CMK (cell line): Measurements from ENCODE around the gene TPSG1.
"Not testable (repeated sequence)": the region's sequence is repeated elsewhere in the genome, so short reads cannot be mapped to it uniquely, and the experiment has no call there.

ENCODE experiments used
- DNase-seq: peaks from one replicate; pipeline ENCODE4 v3.0.0-alpha.2; 2010; ENCODE audit warnings: low read depth

The TPSG1 gene

DNA sequence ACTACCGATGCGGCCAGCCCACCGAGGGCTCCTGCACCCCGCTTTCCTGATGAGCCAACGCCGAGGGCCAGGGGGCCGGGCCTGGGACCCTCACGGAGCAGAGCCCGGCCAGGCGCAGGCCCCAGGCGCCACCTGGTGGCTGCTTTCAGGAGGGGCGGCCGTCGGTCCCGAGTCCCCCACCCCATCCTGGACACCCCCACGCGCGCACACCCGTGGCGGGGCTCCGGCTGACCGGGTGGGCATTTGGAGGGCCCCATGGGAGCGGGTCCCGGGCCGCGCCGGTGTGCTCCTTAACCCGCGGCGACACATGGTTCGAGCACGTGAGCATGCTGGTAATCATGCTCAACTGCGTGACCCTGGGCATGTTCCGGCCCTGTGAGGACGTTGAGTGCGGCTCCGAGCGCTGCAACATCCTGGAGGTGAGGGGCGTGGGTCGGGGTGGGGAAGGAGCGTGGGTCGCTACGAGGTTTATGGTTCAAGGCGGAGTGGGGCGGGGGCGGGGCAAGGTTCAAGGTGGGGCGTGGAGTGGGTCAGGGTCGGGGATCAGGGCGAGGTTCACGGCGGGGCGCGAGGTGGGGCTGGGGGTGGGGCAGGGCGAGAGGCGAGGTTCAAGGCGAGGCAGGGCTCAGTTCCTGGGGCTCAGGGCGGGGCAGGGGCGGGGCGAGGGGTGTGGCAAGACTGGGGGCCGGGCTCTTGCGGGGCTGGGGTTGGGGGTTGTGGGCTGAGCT lies 30.2 kb downstream of the TPSG1 start:
- DNase-seq, result no peak

DNA sequence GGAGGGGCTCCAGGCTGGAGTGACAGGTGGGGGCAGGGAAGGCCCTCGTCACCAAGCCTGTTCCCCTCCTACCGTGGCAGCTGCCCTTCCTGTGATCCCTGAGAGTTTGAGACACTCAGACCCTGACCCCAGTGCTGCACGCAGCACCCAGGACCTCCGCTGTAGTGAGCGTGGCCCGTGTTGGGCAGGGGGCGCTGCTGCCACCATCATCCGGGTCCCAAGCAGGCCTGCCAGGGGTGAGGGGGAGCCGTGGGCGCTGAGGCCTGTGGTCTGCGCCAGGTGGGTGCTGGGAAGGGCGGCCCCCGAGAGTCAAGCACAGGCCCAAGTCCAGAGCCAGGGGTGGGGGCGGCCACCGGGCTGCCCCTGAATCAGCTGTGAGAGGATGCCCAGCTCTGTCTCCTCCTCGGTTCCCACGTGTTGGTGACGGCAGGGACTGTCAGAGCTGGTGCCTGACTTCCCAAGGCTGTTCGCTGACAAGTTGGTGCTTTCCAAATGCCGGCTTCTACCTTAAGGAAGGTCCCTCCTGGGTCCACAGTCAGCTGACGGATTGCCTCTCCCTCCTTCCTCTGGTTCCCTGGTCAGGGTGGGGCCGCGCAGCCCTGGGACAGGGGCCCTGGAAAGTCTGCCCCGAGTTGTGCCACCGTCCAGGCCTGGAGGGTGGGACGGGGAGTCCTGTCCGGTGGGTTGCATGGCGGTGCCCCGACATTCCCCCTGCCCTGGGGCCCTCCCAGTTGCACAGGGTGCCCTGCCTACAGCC lies 31.1 kb downstream of the TPSG1 start:
- DNase-seq, result no peak

DNA sequence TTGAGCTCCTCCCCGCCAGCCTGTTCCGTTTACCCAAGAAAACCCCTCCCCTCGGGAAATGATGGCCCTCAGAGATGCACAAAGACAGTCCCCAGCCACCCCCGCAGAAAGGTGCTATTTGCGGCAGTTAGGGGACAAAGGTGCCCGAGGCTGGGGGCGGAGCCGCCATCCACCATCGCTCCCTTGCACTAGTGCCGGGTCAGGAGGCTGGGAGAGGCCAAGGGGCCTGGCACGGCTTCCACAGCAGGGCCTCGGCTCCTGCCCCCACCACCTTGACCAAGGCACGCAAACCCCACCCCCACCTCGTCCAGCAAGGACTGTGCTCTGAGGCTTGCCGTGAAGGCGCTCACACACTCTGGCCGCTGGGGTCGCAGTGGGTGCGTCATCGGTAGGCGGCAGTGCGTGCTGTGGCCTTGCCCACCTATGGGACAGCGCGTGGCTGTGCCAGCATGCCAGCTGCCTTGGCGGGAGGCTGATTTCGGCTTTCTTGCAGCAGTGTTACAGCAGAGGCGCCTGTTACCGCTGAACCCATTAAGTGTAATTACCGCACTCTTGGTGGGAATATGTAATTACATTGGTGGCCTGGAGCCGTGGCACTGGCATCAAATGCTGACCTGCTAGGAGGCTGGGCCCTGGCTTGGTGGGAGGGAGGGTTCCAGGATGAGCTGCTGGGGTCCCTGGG lies 31.8 kb downstream of the TPSG1 start:
- no peak for DNase-seq

DNA sequence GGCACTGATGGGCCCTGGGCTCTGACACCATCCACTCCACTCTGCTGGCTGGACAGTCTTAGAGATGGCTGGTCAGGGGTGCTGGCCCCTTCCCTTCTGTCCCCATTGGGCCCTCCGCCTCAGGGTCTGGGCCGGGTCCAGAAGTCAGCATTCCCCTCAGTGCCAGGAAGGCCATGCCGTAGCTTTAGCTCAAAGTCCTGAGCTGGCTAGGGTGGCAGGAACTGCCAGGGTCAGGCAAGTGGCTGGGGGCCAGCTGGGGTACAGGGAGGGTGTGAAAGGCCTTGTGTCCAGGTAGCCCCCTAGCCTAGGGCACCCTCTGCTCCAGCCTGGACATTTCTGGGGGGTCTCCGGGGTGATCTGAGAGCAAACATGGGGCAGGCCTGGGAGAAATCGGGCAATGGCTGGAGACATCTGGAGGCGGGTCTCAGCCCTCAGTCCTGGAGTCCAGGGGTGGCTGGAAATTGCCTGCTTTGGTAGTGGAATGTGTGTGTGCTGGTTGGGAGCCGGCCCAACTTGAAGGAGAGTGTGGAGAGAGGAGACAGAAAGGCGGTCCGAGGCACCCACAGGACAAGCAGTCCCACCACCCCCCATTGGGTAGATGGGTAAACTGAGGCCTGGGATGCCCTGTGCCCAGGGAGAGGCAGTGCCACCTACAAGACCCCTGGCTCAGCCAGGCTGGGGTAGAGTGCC lies 32.5 kb downstream of the TPSG1 start:
- no peak for DNase-seq

DNA sequence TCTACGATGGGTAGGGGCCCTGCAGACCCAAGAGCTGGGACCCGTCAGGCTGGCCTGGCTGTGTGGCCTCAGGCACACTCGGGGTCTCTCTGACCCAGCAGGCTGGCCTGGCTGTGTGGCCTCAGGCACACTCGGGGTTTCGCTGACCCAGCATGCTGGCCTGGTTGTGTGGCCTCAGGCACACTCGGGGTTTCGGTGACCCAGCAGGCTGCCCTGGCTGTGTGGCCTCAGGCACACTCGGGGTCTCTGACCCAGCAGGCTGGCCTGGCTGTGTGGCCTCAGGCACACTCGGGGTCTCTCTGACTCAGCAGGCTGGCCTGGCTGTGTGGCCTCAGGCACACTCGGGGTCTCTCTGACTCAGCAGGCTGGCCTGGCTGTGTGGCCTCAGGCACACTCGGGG lies 34.3 kb downstream of the TPSG1 start:
- DNase-seq, result not testable (repeated sequence)

DNA sequence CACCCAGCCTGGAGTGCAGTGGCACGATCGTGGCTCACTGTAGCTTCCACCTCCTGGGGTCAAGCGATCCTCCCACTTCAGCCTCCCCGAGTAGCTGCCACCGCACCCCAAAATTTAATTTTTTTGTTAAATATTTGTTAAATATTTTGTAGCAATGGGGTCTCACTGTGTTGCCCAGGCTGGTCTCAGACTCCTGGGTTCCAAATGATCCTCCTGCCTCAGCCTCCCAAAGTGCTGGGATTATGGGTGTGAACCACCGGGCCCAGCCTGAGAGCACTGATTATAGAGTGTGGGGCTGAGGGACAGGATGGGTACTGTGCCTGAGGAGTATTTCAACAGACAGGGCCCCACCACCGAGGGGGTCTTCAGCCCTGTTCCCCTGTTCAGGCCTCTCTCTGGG lies 35.6 kb downstream of the TPSG1 start:
- no peak for DNase-seq

DNA sequence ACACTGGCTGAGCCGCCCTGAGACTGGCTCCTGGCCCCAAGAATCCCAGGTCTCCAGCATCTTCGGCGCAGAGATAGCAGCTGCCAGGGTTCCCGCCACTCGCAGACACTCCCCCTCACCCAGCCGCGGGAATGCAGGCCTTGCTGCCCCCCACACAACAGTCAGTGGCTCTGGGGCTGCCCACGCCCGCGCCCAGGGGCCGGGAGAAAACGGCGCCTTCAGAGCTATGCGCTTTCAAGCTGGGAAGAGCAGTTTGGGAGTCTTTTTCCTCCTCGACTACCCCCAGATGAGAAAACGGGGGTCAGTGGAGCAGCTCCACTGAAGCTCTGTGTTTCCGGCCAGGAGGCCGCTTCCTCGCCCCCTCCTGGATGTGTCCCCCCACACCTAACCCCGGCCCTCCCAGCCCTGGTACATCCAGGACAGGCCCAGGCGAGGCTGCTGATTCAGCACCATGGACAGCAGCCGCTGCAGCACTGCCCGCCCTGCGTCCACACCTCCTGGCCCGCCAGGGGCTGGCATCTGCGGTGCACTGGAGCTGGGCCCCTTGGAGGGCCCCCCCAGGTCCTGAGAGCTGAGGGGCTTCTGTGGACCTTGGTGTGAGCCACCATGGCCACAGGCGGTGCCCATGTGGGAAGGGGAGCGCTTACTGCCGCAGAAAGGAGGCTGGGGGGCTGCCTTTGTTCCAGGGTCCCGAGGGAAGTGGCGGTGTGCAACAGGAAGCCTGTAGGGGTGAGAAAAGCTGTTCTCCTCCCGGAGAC lies 36.5 kb downstream of the TPSG1 start:
- DNase-seq, result no peak

DNA sequence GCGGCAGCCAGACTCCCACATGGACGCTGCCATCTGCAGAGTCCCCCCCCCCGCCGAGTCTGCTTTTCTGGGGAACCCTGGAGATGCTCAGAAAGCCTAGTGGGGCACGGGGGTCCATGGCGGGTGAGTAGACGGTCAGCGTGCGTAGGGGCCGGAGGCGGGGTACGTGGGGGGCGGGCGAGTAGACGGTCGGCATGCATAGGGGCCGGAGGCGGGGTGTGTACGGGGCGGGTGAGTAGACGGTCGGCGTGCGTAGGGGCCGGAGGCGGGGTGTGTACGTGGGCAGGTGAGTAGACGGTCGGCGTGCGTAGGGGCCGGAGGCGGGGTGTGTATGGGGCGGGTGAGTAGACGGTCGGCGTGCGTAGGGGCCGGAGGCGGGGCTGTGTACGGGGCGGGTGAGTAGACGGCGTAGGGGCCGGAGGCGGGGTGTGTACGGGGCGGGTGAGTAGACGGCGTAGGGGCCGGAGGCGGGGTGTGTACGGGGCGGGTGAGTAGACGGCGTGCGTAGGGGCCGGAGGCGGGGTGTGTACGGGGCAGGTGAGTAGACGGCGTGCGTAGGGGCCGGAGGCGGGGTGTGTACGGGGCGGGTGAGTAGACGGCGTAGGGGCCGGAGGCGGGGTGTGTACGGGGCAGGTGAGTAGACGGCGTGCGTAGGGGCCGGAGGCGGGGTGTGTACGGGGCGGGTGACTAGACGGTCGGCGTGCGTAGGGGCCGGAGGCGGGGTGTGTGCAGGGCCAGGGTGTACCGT lies 39.4 kb downstream of the TPSG1 start:
- not testable (repeated sequence) for DNase-seq

DNA sequence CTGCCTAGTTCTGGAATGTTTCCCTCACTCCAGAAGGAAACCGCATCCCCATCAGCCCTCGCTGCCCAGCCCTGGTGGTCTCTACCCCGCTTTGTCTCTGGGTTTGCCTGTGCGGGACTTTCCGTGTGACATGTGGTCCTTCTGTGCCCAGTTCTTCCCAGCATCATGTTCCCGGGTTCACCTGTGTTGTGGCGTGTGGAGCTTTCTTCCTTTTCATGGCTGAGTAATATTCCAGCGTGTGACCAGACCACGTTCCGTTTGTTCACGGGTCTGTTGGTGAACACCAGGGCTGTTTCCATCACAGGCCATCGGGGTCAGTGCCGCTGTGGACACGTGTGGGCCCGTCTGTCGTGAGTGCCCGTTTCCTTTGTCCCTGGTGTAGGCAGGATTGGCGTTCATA lies 40.1 kb downstream of the TPSG1 start:
- DNase-seq, result no peak

DNA sequence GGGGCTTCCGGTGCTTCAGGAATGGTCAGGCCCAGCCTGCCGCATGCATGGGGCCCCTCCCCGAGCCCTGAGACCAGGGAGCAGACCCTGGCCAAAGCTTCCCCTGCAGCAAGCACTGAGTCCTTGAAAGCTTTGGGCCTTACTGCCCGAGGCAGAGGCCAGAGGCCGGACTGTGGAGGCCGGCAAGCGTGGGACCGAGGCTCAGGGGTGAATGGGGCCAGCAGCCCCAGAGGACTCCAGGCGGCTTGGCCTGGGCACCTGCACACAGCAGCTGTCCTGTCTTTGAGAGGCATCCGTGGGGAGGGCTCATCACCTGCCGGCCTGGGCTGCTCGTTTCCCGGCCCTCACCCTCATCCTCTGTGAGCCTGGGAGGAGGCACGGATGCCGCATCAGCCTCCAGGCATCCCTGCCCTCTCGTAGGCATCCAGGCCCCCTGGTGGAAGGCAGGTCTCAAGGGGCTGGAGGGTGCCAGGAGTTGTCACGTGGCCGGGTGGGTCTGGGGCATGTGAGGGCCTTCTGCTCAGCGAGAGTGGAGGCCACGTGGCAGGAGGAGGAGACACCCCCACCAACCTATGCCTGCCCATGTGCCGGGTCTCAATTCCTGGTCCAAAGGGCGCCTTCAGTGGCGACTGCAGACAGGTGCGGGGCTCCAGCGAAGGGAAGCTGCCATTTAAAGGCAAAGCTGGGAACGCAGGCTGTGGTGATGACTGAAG lies 40.8 kb downstream of the TPSG1 start:
- DNase-seq, result no peak

DNA sequence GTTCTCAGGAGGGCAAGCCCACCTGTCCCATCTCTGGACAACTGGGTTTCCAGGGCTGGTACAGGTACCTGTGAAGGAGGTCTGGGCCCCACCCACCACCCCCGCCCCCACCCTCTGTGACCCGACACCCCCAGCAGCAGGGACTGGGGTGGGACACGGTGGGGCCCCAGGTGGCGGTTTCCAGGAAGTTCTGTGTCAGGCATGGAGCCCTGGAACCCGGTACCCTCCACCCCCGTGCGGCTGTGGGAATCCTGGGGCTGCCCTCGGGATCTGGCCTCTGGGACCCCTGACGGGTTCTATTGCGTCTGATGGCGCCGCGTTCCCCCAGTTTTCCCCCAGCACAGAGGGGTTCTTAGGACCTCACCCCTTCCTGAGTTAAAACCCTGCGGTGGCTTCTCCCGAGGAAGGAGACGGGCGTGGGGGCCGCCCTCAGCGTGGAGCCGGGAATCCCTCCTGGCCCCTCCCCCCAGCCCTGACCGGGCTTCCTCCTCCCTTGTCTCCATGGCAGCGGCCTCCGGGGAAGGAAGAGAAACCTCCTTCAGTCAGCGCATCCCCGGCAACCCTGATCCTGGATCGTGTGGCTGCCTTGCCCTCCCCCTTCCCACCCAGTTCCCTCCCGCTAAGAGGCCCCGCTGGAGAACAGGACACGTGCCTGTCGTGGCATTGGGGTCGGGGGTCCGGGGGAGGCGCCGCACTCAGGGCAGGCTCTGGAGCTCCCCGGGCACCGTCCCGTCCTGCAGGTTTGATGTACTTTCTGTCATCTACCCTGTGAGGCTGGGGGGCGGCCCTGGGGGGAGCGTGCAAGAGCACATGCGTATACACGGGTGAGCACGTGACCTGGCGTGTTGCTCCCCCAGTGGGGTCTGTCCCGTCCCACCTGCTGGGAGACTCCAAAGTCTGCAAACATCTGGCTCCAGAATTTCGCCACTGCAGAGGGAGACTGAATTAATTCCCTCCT lies 41.8 kb downstream of the TPSG1 start:
- DNase-seq, result no peak

DNA sequence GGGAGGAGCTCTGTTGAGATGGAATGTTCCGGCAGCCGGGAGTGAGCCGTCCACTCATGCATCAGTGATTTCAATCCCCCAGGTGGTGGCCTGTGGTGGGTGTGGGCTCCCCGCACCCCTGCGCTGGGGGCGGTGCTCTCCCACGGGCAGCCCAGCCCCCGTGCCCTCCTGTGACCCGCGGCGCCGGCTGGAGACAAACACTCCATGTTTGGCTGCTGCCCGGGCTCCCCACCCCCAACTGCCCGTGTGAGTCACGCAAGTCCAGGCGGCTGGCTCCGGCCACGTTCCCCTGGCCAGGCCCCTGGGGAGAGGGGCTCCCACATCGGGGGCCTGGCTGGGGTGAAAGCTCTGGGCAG lies 42.8 kb downstream of the TPSG1 start:
- DNase-seq, result no peak

DNA sequence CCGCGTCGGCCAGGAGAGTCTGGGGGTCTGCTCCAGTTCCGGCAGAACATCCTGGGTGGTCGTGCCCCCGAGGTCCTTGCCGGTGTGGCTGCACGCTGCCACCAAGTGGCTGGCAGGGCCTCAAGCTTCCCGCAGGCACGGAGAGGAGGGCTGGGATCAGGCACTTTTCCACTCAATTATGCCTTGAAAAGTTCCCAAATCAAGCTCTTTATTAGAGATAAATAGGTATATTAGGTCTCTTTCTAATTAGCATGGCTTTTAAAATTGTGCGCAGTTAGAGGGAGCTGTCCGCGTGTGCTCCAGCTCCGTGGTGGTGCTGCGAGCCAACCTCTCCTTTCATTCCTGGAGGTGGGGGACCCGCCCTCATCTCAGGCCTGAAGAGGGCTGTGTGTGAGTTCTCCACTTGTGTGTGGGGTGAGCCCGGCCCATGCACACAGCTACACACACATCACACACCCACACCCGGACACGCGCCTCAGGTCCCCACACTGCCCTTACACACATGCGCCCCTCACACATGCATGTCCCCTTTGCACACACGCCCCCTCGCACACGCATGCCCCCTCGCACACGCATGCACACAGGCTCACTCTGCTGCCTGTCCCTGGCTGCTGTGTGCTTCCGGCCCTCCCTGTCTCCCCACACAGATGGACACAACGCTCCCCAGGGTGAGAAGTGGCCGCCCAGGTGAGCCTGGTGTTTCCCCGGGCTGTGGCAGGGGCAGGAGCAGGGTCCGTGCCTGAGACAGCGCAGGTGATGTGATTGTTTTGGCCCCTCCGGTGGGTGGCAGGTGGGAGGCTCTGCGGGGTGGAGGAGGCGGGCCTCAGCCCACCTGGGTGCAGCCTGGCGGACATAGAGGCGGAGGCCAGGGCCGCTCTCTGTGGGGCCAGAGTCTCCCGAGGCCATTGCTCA lies 43.4 kb downstream of the TPSG1 start:
- DNase-seq, result no peak

DNA sequence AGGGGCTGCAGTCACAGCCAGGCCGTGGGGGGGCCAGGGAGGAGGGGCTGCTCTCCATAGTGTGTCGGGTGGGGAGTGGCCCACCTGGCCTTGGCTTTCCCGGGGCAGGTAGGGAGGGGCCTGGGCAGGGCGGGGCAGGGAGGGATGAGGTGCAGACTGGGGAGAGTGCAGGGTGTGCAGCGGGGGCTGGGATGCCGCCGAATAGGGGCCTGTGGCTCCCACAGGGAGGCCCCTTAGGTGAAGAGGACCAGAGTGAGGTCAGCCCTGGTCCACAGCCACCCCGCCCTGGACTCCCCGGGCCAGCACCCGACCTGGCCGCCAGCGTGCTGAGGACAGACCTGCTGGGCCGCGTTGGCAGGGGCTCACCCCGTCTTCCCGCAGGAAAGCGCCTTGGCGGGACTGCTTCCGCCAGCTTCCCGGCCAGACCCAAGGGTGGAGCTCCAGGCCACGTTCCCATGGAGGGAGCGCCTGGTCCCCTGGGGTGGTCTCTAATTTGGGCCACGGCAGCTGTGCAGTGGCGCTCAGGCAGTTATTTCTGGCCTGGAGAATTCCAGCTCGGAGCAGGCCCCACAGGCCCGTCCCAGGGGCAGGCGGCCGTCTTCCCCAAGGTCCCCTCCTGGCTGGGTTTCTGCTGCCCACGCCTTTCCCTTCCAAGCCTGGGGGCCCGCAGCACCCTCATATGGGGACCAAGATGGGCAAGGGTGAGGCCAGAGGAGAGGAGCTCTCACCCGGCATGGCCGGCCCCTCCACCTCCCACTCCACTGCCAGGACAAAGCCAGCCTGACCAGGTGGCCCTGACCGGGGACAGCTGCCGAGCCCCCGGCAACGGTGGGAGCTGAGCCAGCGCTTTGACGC lies 44.3 kb downstream of the TPSG1 start:
- no peak for DNase-seq

DNA sequence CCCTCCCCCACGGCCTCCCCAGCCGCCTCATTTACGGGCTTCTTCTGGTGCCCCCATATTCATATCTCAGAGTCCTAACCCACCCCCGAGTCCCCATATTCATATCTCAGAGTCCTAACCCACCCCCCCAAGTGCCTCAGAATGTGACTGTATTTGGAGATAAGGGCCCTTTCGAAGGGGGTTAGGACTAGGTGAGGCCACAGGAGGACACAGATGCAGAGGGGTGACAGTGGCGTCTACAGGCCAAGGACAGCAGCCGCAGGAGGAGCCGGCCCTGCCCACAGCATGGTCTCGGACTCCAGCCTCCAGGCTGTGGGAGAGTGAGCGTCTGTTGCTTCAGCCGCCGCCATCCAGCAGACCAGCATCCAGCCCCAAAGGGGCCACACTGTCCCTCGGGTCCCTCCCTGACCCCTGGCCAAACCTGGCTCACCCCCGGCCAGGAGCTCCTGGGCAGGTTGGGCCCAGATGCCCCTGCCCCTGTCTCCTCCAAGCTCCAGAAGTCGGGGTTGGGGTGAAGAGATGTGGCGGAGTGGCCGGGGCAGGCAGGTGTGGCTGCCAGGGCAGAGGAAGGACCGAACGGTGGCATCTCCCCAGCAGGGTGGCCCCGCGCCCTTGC lies 46.7 kb downstream of the TPSG1 start:
- DNase-seq, result no peak

DNA sequence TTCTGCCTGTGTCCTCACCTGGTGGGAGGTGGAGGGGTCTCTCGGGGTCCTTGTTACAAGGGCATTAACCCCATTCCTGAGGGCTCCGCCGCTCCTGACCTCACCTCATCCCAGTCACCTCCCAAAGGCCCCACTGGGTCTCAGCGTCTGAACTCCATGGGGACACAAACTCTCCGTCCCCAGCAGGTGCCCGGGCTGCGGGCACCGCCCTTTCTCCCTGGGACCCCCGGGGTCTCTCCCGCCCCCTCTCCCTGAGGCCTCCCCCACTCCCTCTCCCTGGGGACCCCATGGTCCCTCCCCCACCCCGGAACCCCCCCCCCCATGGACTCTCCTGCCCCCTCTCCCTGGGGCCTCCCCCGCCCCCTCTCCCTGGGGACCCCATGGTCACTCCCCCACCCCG lies 47.3 kb downstream of the TPSG1 start:
- DNase-seq, result no peak

DNA sequence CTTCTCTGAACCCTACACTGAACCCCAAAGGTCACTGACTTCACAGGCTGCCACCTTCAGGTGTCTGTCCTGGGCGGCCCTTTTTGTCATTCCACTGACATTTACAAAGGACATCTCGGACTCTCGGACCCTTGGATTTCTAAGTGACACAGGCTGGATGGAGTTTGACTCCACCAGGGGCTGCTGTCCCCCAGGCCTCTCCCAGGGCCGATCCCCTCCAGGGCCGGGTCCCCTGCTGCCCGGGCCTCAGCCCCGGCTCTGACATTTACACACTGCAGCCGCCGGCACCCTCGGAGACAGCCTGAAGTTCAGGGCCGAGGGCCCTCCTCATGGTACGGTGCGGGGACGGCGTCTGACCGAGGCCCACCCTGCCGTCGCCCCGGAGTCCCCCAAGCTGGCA lies 48.0 kb downstream of the TPSG1 start:
- DNase-seq, result no peak
